ENCODE results near the gene DCUN1D2. TPM values are rescaled to one million over a fixed set of nuclear protein-coding genes. Genes with fewer than 3 reads are reported as not detected.

The DCUN1D2 gene
- total RNA-seq, 2 donors from 2014 or later: 35.8 to 44.7 TPM

GRCh38 chr13:113497217-113497616 lies 6.7 kb upstream of the DCUN1D2 start:
- 38 to 50% methylated on average over 1 of the region's 1 CpG for WGBS, 2 experiments (ENCODE audit: insufficient coverage in 1 of 2, insufficient read length in 1 of 2)
- Histone ChIP-seq H3K36me3 (ENCODE audit: control insufficient read depth, insufficient read depth, low read length) (peaks cover 69% of the 10 kb centered on the region), H3K4me1 (ENCODE audit: control insufficient read depth, insufficient read depth, low read length) (no peaks in the 10 kb centered on the region), H3K4me3 (ENCODE audit: low read length) (no peak overlapping the region), H3K27me3 (ENCODE audit: control insufficient read depth, insufficient read depth, low read length, poor library complexity, severe bottlenecking) (no peaks in the 10 kb centered on the region), H3K9me3 (ENCODE audit: control insufficient read depth, low read length) (no peaks in the 10 kb centered on the region), H3K9ac (ENCODE audit: extremely low read depth, low read length, poor library complexity, severe bottlenecking) (no peak overlapping the region), H3K27ac (ENCODE audit: low read depth, low read length) (no peak overlapping the region)
- Mint-ChIP-seq H3K36me3 (ENCODE audit: low read depth) (peaks cover 52% of the 10 kb centered on the region), H3K27me3 (ENCODE audit: insufficient read depth) (no peaks in the 10 kb centered on the region), H3K4me3 (no peak overlapping the region), H3K4me1 (peaks cover 30% of the 10 kb centered on the region), H3K9me3 (no peaks in the 10 kb centered on the region), H3K27ac (no peak overlapping the region)
- TF ChIP-seq CTCF (conservative IDR thresholded peaks at IDR 0.05): no peak
- DNase-seq: no peak

- Histone ChIP-seq H3K27ac (ENCODE audit: low read depth, low read length) (no peak overlapping the region), H3K9me3 (ENCODE audit: control insufficient read depth, low read length) (no peaks in the 10 kb centered on the region), H3K27me3 (ENCODE audit: control insufficient read depth, insufficient read depth, low read length, poor library complexity, severe bottlenecking) (no peaks in the 10 kb centered on the region), H3K36me3 (ENCODE audit: control insufficient read depth, insufficient read depth, low read length) (peaks cover 54% of the 10 kb centered on the region), H3K9ac (ENCODE audit: extremely low read depth, low read length, poor library complexity, severe bottlenecking) (peak overlapping the region; percentile 11), H3K4me3 (ENCODE audit: low read length) (peak overlapping the region; percentile 55), H3K4me1 (ENCODE audit: control insufficient read depth, insufficient read depth, low read length) (no peaks in the 10 kb centered on the region)
- H3K27ac Mint-ChIP-seq: peak overlapping the region; percentile 59
- H3K4me1 Mint-ChIP-seq: peaks cover 36% of the 10 kb centered on the region
- peak overlapping the region; percentile 16 for H3K4me3 Mint-ChIP-seq
- whole genome bisulfite sequencing, 2 experiments (ENCODE audit: insufficient coverage in 1 of 2, insufficient read length in 1 of 2): 34 to 39% methylated on average over 21 to 26 of the region's 26 CpGs
- DNase-seq: peak; percentile 80
- H3K27me3 Mint-ChIP-seq (ENCODE audit: insufficient read depth): no peaks in the 10 kb centered on the region
- H3K9me3 Mint-ChIP-seq: no peaks in the 10 kb centered on the region
- no peak for TF ChIP-seq CTCF (conservative IDR thresholded peaks at IDR 0.05)
- H3K36me3 Mint-ChIP-seq (ENCODE audit: low read depth): peaks cover 37% of the 10 kb centered on the region
These were observed 5.1 kb upstream of the DCUN1D2 start for GRCh38 chr13:113495494-113496210.

GRCh38 chr13:113493315-113493951 lies 2.9 kb upstream of the DCUN1D2 start:
- Mint-ChIP-seq H3K4me3 (peak overlapping the region; percentile 27), H3K27ac (peak overlapping the region; percentile 71), H3K9me3 (no peaks in the 10 kb centered on the region), H3K36me3 (ENCODE audit: low read depth) (peaks cover 18% of the 10 kb centered on the region), H3K27me3 (ENCODE audit: insufficient read depth) (no peaks in the 10 kb centered on the region), H3K4me1 (peaks cover 50% of the 10 kb centered on the region)
- Histone ChIP-seq H3K27ac (ENCODE audit: low read depth, low read length) (no peak overlapping the region), H3K27me3 (ENCODE audit: control insufficient read depth, insufficient read depth, low read length, poor library complexity, severe bottlenecking) (no peaks in the 10 kb centered on the region), H3K36me3 (ENCODE audit: control insufficient read depth, insufficient read depth, low read length) (peaks cover 32% of the 10 kb centered on the region), H3K4me1 (ENCODE audit: control insufficient read depth, insufficient read depth, low read length) (no peaks in the 10 kb centered on the region), H3K9ac (ENCODE audit: extremely low read depth, low read length, poor library complexity, severe bottlenecking) (peak overlapping the region; percentile 0), H3K9me3 (ENCODE audit: control insufficient read depth, low read length) (no peaks in the 10 kb centered on the region), H3K4me3 (ENCODE audit: low read length) (peak overlapping the region; percentile 81)
- no peak for DNase-seq
- no peak for TF ChIP-seq CTCF (conservative IDR thresholded peaks at IDR 0.05)
- 44 to 48% methylated on average over 4 to 5 of the region's 5 CpGs for WGBS, 2 experiments (ENCODE audit: insufficient coverage in 1 of 2, insufficient read length in 1 of 2)
